H1 (cell line): Measurements from ENCODE around the gene RPS19. TPM values are rescaled to one million over a fixed set of nuclear protein-coding genes. Genes with fewer than 3 reads are reported as not detected.

Source experiments
- CTCF ChIA-PET: fragments of 300-600 bp; sonication (Branson Sonifier 250); formaldehyde crosslinking; loops from one replicate; lab custom pipeline; 2021; ENCODE audit not compliant: partially characterized antibody; lab: Charles Lee
- POLR2A ChIA-PET: fragments of 300-600 bp; sonication (Branson Sonifier 250); formaldehyde crosslinking; loops from one replicate; lab custom pipeline; 2021; ENCODE audit warnings: inconsistent platforms; ENCODE audit not compliant: partially characterized antibody; lab: Charles Lee
- DNase-seq, 2 experiments: peaks; one replicate each; pipeline versions ENCODE4 v3.0.0 to v3.0.0-alpha.2; 2010 to 2022; ENCODE audit warnings: low spot score in 2 of 2, low read depth in 1 of 2, mixed read lengths in 1 of 2
- FAIRE-seq: peaks from 2 replicates; lab custom pipeline; 2011; peaks lifted over from hg19 to GRCh38; lab: Jason Lieb, UNC
- H2AFZ ChIP-seq: 2 replicates; pipeline ENCODE4 v1.8.1; 2012; ENCODE audit warnings: low read length, inconsistent platforms
- H2AK5ac ChIP-seq: 2 replicates; pipeline ENCODE4 v1.6.1; 2013; ENCODE audit warnings: low read depth, low read length
- H2BK120ac ChIP-seq: replicated peaks from 2 replicates; pipeline ENCODE3; 2013; ENCODE audit warnings: low read depth, low read length, inconsistent platforms
- H2BK12ac ChIP-seq: 2 replicates; pipeline ENCODE4 v1.6.1; 2013; ENCODE audit warnings: low read depth, low read length
- H2BK15ac ChIP-seq: 2 replicates; pipeline ENCODE4 v1.6.1; 2013; ENCODE audit warnings: low read length
- H2BK20ac ChIP-seq: 2 replicates; pipeline ENCODE4 v1.6.1; 2013; ENCODE audit warnings: low read length
- H2BK5ac ChIP-seq: 2 replicates; pipeline ENCODE4 v1.6.1; 2013; ENCODE audit warnings: low read depth, low read length
- H3K14ac ChIP-seq: 2 replicates; pipeline ENCODE4 v1.6.1; 2013; ENCODE audit warnings: inconsistent platforms; ENCODE audit not compliant: insufficient read length
- H3K18ac ChIP-seq: 2 replicates; pipeline ENCODE4 v1.6.1; 2013; ENCODE audit warnings: low read length; ENCODE audit errors: extremely low read depth
- H3K23ac ChIP-seq: 2 replicates; pipeline ENCODE4 v1.6.1; 2013; ENCODE audit warnings: inconsistent platforms; ENCODE audit not compliant: insufficient read length
- H3K23me2 ChIP-seq: 2 replicates; pipeline ENCODE4 v1.6.1; 2013; ENCODE audit warnings: low read depth, low read length
- H3K27ac ChIP-seq: 2 replicates; pipeline ENCODE4 v1.6.1; 2011; ENCODE audit warnings: low read depth, low read length, inconsistent platforms
- H3K27me3 ChIP-seq, 4 experiments: replicated peaks in 1 of 4; 1 replicate in 1 of 4; 2 replicates in 3 of 4; pipeline versions ENCODE4 v1.6.1 to v1.8.1; 2011 to 2013; ENCODE audit warnings: low read length in 3 of 4, mild to moderate bottlenecking in 3 of 4, inconsistent platforms in 2 of 4, mixed read lengths in 2 of 4, moderate library complexity in 1 of 4; ENCODE audit not compliant: control insufficient read depth in 3 of 4, insufficient read depth in 3 of 4; ENCODE audit errors: extremely low read depth in 1 of 4
- H3K36me3 ChIP-seq, 4 experiments: 2 replicates each; pipeline versions ENCODE4 v1.6.1 to v1.8.1; 2011 to 2013; ENCODE audit warnings: mild to moderate bottlenecking in 4 of 4, low read length in 3 of 4, moderate library complexity in 2 of 4, control low read depth in 1 of 4, inconsistent platforms in 1 of 4; ENCODE audit not compliant: insufficient read depth in 4 of 4, control insufficient read depth in 2 of 4
- H3K4ac ChIP-seq: replicated peaks from 2 replicates; pipeline ENCODE3; 2013; ENCODE audit warnings: low read length, low read depth, mixed read lengths, inconsistent platforms; ENCODE audit not compliant: insufficient read length
- H3K4me1 ChIP-seq, 4 experiments: replicated peaks in 1 of 4; 1 replicate in 1 of 4; 2 replicates in 3 of 4; pipeline versions ENCODE4 v1.6.1 to v1.8.1; 2011 to 2013; ENCODE audit warnings: low read length in 3 of 4, inconsistent platforms in 2 of 4, mixed read lengths in 1 of 4; ENCODE audit not compliant: insufficient read depth in 4 of 4, control insufficient read depth in 3 of 4
- H3K4me2 ChIP-seq, 2 experiments: 2 replicates each; pipeline versions ENCODE4 v1.6.1 to v1.8.1; 2011 to 2013; ENCODE audit warnings: low read depth in 2 of 2, low read length in 2 of 2, control low read depth in 1 of 2, inconsistent platforms in 1 of 2, mild to moderate bottlenecking in 1 of 2; ENCODE audit not compliant: insufficient read depth in 1 of 2
- H3K4me3 ChIP-seq, 4 experiments: fragments of 200-600, 300-600 bp in 1 of 4; sonication (generic), shearing (Covaris generic), sonication (Bioruptor Twin) in 1 of 4; 2 replicates each; pipeline versions ENCODE4 v1.5.1 to v1.8.1; 2011 to 2016; ENCODE audit warnings: low read length in 4 of 4, low read depth in 3 of 4, control low read depth in 2 of 4, inconsistent platforms in 2 of 4, mild to moderate bottlenecking in 2 of 4, mixed read lengths in 1 of 4, moderate library complexity in 1 of 4; ENCODE audit not compliant: insufficient read depth in 2 of 4; ENCODE audit errors: extremely low read depth in 1 of 4
- H3K56ac ChIP-seq: replicated peaks from 2 replicates; pipeline ENCODE3; 2013; ENCODE audit warnings: low read depth, mild to moderate bottlenecking, mixed read lengths, low read length, inconsistent platforms; ENCODE audit not compliant: insufficient read length
- H3K79me1 ChIP-seq: 2 replicates; pipeline ENCODE4 v1.6.1; 2013; ENCODE audit warnings: low read depth, low read length, control low read depth
- H3K79me2 ChIP-seq, 2 experiments: 2 replicates each; pipeline versions ENCODE4 v1.6.1 to v1.8.1; 2012 to 2013; ENCODE audit warnings: low read length in 2 of 2, mild to moderate bottlenecking in 2 of 2, inconsistent platforms in 1 of 2; ENCODE audit not compliant: insufficient read depth in 2 of 2, control insufficient read depth in 1 of 2
- H3K9ac ChIP-seq, 4 experiments: replicated peaks in 1 of 4; 1 replicate in 1 of 4; 2 replicates in 3 of 4; pipeline versions ENCODE4 v1.6.1 to v1.8.1; 2011 to 2013; ENCODE audit warnings: low read depth in 3 of 4, low read length in 3 of 4, control low read depth in 2 of 4, mild to moderate bottlenecking in 2 of 4, moderate library complexity in 2 of 4, inconsistent platforms in 1 of 4; ENCODE audit errors: extremely low read depth in 1 of 4
- H3K9me3 ChIP-seq, 2 experiments: 2 replicates each; pipeline versions ENCODE4 v1.6.1 to v1.8.1; 2012 to 2013; ENCODE audit warnings: mild to moderate bottlenecking in 2 of 2, moderate library complexity in 2 of 2, control low read depth in 1 of 2, inconsistent platforms in 1 of 2, low read depth in 1 of 2, low read length in 1 of 2, mixed read lengths in 1 of 2; ENCODE audit not compliant: insufficient read depth in 2 of 2
- H4K20me1 ChIP-seq, 2 experiments: replicated peaks in 1 of 2; 2 replicates each; pipeline versions ENCODE3 to v1.8.1; 2011 to 2013; ENCODE audit warnings: inconsistent platforms in 2 of 2, low read length in 2 of 2, mild to moderate bottlenecking in 1 of 2; ENCODE audit not compliant: insufficient read depth in 2 of 2, control insufficient read depth in 1 of 2
- H4K5ac ChIP-seq: 2 replicates; pipeline ENCODE4 v1.6.1; 2013; ENCODE audit warnings: low read length, low read depth, mixed read lengths, inconsistent platforms; ENCODE audit not compliant: insufficient read length
- H4K8ac ChIP-seq: 2 replicates; pipeline ENCODE4 v1.8.0; 2013; ENCODE audit warnings: mild to moderate bottlenecking, moderate library complexity, low read length, inconsistent platforms; ENCODE audit not compliant: insufficient read depth; ENCODE audit errors: extremely low read depth
- H4K91ac ChIP-seq: replicated peaks from 2 replicates; pipeline ENCODE3; 2013; ENCODE audit warnings: low read length, mixed read lengths, inconsistent platforms; ENCODE audit not compliant: insufficient read length
- ASH2L ChIP-seq: fragments of 200-600, 300-600 bp; sonication (generic); IDR thresholded peaks from one replicate; pipeline ENCODE4 v1.7.1; 2017; ENCODE audit warnings: low read length
- ATF3 ChIP-seq: IDR thresholded peaks from 2 replicates; pipeline ENCODE4 v1.6.1; 2011; ENCODE audit warnings: low read depth, mild to moderate bottlenecking, low read length; ENCODE audit not compliant: insufficient read depth
- BACH1 ChIP-seq: IDR thresholded peaks from 2 replicates; pipeline ENCODE4 v1.6.1; 2012; ENCODE audit warnings: low read length, improper control_type of control experiment
- CEBPB ChIP-seq: IDR thresholded peaks from 2 replicates; pipeline ENCODE4 v1.6.1; 2012; ENCODE audit warnings: low read depth, low read length
- CHD1 ChIP-seq: IDR thresholded peaks from 2 replicates; pipeline ENCODE4 v1.6.1; 2012; ENCODE audit warnings: low read depth, low read length, improper control_type of control experiment
- CREB1 ChIP-seq: IDR thresholded peaks from 2 replicates; pipeline ENCODE4 v1.6.1; 2012; ENCODE audit warnings: inconsistent platforms
- EGR1 ChIP-seq: IDR thresholded peaks from 2 replicates; pipeline ENCODE4 v1.6.1; 2011; ENCODE audit warnings: low read depth, low read length, borderline replicate concordance
- EZH2 ChIP-seq: fragments of 200-600 bp; sonication (generic); IDR thresholded peaks from 2 replicates; pipeline ENCODE4 v1.7.1; 2012; ENCODE audit warnings: low read depth, mild to moderate bottlenecking, moderate library complexity, low read length, inconsistent platforms; ENCODE audit not compliant: severe bottlenecking
- NRF1 ChIP-seq: IDR thresholded peaks from 2 replicates; pipeline ENCODE4 v1.6.1; 2011; ENCODE audit warnings: mild to moderate bottlenecking, low read depth, low read length, improper control_type of control experiment
- RXRA ChIP-seq: IDR thresholded peaks from 2 replicates; pipeline ENCODE4 v1.6.1; 2011; ENCODE audit warnings: low read depth, mild to moderate bottlenecking, low read length, moderate library complexity; ENCODE audit not compliant: insufficient read depth
- SP2 ChIP-seq: IDR thresholded peaks from 2 replicates; pipeline ENCODE4 v1.6.1; 2012; ENCODE audit warnings: mild to moderate bottlenecking, low read length, inconsistent platforms
- TCF12 ChIP-seq: IDR thresholded peaks from 2 replicates; pipeline ENCODE4 v1.6.1; 2011; ENCODE audit warnings: low read depth, mild to moderate bottlenecking, low read length
- WGBS, 2 experiments: shearing (Covaris generic) in 1 of 2; methylation state at CpG; one replicate each; pipeline versions ENCODE4 v1.1.6 to v1.1.7; 2013 to 2015; ENCODE audit warnings: low lambda C conversion rate in 2 of 2, mixed read lengths in 2 of 2, inconsistent platforms in 1 of 2, low coverage in 1 of 2, missing lambda C conversion rate in 1 of 2; ENCODE audit not compliant: insufficient replicate concordance in 2 of 2, insufficient coverage in 1 of 2, insufficient read length in 1 of 2; ENCODE audit errors: extremely low coverage in 1 of 2, missing lambda C conversion rate in 1 of 2; 5-methylcytosine and 5-hydroxymethylcytosine counted together
- polyA plus RNA-seq, 7 experiments: library from polyadenylated mRNA; depleted of rRNA in 3 of 7; stranded (reverse) in 5 of 7; unstranded in 2 of 7; fragments of >200 nt in 5 of 7; fragments of 200-250 nt in 2 of 7; gene quantifications; 1 replicate in 5 of 7; 2 replicates in 1 of 7; 4 replicates in 1 of 7; pipeline versions ENCODE4 v1.2.1 to v1.2.3, GENCODE V29; 2011 to 2013; ENCODE audit warnings: missing spikeins in 2 of 7, mixed read lengths in 2 of 7
- total RNA-seq: library from RNA; stranded (reverse); fragmentation: NEBNext Ultra II Directional; extraction: Animal tissue kit (Norgen Biotek cat#: 25700); gene quantifications from 2 replicates; pipeline ENCODE4 v1.2.1, GENCODE V29; 2021

RPS19 gene
- total and polyA plus RNA-seq, 2 of the 8 experiments (the other 6 are each of a cell fraction or from before 2014, with no cell fraction given) = 2,817 to 5,751 TPM

DNA sequence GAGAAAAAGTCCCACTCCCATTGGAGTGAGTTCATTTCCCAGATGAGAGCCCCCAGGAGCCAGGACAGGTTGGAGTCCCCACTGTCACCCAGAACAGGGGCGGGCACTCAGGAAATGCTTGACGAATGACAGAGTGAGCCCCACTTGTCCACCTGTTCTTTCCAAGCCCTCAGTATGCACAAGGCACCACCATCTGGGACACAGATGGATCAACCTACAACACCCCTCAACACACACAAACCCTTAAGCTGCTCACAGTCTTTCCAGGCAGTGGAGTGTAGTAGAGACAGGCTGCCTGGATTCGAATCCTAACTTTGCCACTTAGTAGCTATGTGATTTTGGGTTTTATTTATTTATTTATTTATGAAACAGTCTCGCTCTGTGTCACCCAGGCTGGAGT is 30.9 kb downstream of the RPS19 start:
- ChIA-PET CTCF (interaction anchor here (0.8 to 2.5 kb wide), 8 partner anchors 12 to 58 kb away, joined by 3 to 12 read pairs (median 4); partner anchors contain the start of gene CD79A), POLR2A (interaction anchor here (1.0 to 13.9 kb wide), 4 partner anchors 22 to 35 kb away, joined by 3 to 298 read pairs (median 8); partner anchors contain the start of gene RPS19)
- no peak overlapping the region for H2BK15ac ChIP-seq
- no peaks in the 10 kb centered on the region for H3K9me3 ChIP-seq
- H4K8ac ChIP-seq = no peak overlapping the region
- H4K20me1 ChIP-seq = peaks cover 3 to 8% of the 10 kb centered on the region in 2 experiments
- H2BK120ac ChIP-seq = no peak overlapping the region
- no peak overlapping the region for H2BK20ac ChIP-seq
- no peaks in the 10 kb centered on the region for H3K23me2 ChIP-seq
- peaks cover 3 to 16% (median 12%) of the 10 kb centered on the region in 4 experiments for H3K4me1 ChIP-seq
- FAIRE-seq (no peak), DNase-seq (no peak)
- H3K18ac ChIP-seq = no peak overlapping the region
- no peak overlapping the region for H2BK12ac ChIP-seq
- no peak overlapping the region for H3K9ac ChIP-seq
- no peaks in the 10 kb centered on the region for H3K27me3 ChIP-seq
- H3K79me2 ChIP-seq = no peaks in the 10 kb centered on the region
- no peak overlapping the region for H2AK5ac ChIP-seq
- H3K23ac ChIP-seq = no peak overlapping the region
- H3K79me1 ChIP-seq = no peaks in the 10 kb centered on the region; the same call in 1 of the 2 replicates
- H4K91ac ChIP-seq = no peak overlapping the region
- 90% methylated on average over 4 of the region's 4 CpGs; no CpG with 5 or more reads in 1 of the 2 experiments for WGBS, 2 experiments
- H3K36me3 ChIP-seq = peaks cover 0 to 2% (median 0%) of the 10 kb centered on the region in 4 experiments; a peak in 3 of 8 replicates
- H3K4me2 ChIP-seq = no peak overlapping the region
- no peak overlapping the region for H2AFZ ChIP-seq
- no peak overlapping the region for H3K4me3 ChIP-seq
- H2BK5ac ChIP-seq = no peak overlapping the region
- no peak overlapping the region for H3K56ac ChIP-seq
- H3K4ac ChIP-seq = no peak overlapping the region
- no peak overlapping the region for H4K5ac ChIP-seq
- H3K14ac ChIP-seq = no peak overlapping the region
- no peak overlapping the region for H3K27ac ChIP-seq
- TF ChIP-seq CEBPB (no peak), ATF3 (no peak), NRF1 (no peak), CREB1 (no peak), SP2 (no peak), TCF12 (no peak), EZH2 (no peak), BACH1 (no peak), EGR1 (no peak), CHD1 (no peak), ASH2L (no peak), RXRA (no peak)
- TF ChIP-seq, all 59 proteins: peak for 0
